Mucosa of stomach (tissue), 1 donor: ENCODE measurements around the gene PLA2G3.

Experiments used
- H3K27me3 ChIP-seq: one replicate; pipeline ENCODE4 v1.7.0; 2013; ENCODE audit warnings: mild to moderate bottlenecking, low read length; ENCODE audit not compliant: control insufficient read depth, insufficient read depth
- H3K36me3 ChIP-seq: one replicate; pipeline ENCODE4 v1.7.0; 2013; ENCODE audit warnings: low read length; ENCODE audit not compliant: control insufficient read depth, insufficient read depth
- H3K4me1 ChIP-seq: one replicate; pipeline ENCODE4 v1.7.0; 2013; ENCODE audit warnings: mild to moderate bottlenecking, low read length; ENCODE audit not compliant: control insufficient read depth, insufficient read depth
- H3K4me3 ChIP-seq: one replicate; pipeline ENCODE4 v1.7.0; 2013; ENCODE audit warnings: low read length
- H3K9ac ChIP-seq: one replicate; pipeline ENCODE4 v1.7.0; 2013; ENCODE audit warnings: mild to moderate bottlenecking, low read length, moderate library complexity
- H3K9me3 ChIP-seq: one replicate; pipeline ENCODE4 v1.7.0; 2013; ENCODE audit warnings: mild to moderate bottlenecking, low read length, moderate library complexity; ENCODE audit not compliant: control insufficient read depth
- donor health status: Pancreatic carcinoma.

The PLA2G3 gene

DNA sequence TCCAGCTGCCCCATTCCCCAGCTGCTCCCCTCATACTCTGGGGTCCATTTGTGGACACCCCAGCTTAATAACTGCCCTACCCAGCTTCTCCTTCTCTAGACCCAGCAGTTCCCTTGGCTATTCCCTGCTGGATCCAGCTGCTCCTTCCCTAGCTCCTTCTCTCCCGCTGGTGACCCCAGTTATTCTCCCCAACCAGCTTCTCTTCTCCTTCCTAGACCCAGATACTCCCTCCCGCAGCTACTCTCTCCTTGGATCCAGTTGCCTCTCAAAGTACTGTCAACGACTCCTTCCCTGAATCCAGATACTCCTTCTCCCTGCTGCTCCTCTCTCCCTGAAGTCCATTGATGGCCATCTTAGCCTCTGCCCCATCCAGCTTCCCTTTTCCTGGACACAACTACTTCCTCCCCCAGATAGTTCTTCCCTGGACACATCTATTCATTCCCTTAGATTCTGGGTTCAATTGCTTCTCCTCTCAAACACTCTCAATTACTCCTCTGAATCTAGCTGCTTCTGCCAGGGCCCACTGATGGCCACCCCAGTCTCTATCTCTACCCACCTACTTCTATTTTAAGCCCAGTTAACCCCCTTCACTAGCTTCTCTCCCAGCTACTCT is 44.6 kb downstream of the PLA2G3 start:
- Histone ChIP-seq H3K9ac (no peak overlapping the region), H3K9me3 (no peaks in the 10 kb centered on the region), H3K36me3 (peaks cover 9% of the 10 kb centered on the region), H3K27me3 (no peaks in the 10 kb centered on the region), H3K4me1 (peaks cover 8% of the 10 kb centered on the region), H3K4me3 (no peak overlapping the region)

DNA sequence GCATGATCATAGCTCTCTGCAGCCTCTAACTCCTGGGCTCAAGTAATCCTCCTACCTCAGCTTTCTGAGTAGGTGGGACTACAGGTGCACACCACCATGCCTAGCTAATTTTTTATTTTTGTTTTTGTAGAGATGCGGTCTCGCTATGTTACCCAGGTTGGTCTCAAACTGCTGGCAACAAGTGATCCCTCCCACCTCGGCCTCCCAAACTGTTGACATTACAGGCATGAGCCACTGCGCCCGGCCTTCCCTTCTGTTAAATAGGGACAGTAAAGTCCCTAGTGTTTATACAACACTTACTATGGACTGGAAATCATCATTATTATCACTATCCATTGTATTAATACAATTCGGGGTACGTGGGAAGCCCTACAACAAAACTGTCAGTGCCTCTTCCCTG is 45.6 kb downstream of the PLA2G3 start:
- no peak overlapping the region for H3K9ac ChIP-seq
- peaks cover 8% of the 10 kb centered on the region for H3K4me1 ChIP-seq
- H3K27me3 ChIP-seq, result no peaks in the 10 kb centered on the region
- H3K4me3 ChIP-seq, result no peak overlapping the region
- no peaks in the 10 kb centered on the region for H3K9me3 ChIP-seq
- H3K36me3 ChIP-seq, result peaks cover 9% of the 10 kb centered on the region

DNA sequence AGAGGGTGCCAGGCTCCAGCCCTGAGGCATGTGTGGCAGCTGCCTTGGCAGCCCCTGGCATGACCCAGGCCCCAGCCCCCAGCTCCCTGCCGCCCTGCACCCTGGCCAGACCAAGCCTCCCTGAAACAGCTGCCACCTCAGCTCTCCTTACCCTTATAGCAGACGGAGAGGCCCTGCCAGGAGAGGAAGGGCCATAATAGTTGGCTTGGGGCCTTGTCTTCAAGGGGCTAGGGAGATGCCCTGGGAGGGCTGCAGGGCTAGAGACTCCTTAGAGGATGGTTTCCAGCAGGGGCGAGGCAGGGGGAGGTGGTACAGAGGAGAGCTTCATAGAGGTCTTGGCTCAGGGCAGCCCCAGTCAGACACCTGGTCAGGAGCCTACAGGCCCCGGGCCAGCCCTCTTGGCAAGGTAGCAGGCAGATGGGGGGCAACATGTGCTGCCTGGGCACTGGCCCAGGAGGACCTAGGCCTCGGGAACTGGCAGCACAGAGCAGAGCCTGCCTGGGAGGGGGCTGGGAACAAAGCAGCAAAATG is 46.2 kb downstream of the PLA2G3 start:
- H3K9ac ChIP-seq, result no peak overlapping the region
- peaks cover 8% of the 10 kb centered on the region for H3K4me1 ChIP-seq
- H3K4me3 ChIP-seq, result no peak overlapping the region
- H3K36me3 ChIP-seq, result peaks cover 9% of the 10 kb centered on the region
- H3K9me3 ChIP-seq, result no peaks in the 10 kb centered on the region
- H3K27me3 ChIP-seq, result no peaks in the 10 kb centered on the region

DNA sequence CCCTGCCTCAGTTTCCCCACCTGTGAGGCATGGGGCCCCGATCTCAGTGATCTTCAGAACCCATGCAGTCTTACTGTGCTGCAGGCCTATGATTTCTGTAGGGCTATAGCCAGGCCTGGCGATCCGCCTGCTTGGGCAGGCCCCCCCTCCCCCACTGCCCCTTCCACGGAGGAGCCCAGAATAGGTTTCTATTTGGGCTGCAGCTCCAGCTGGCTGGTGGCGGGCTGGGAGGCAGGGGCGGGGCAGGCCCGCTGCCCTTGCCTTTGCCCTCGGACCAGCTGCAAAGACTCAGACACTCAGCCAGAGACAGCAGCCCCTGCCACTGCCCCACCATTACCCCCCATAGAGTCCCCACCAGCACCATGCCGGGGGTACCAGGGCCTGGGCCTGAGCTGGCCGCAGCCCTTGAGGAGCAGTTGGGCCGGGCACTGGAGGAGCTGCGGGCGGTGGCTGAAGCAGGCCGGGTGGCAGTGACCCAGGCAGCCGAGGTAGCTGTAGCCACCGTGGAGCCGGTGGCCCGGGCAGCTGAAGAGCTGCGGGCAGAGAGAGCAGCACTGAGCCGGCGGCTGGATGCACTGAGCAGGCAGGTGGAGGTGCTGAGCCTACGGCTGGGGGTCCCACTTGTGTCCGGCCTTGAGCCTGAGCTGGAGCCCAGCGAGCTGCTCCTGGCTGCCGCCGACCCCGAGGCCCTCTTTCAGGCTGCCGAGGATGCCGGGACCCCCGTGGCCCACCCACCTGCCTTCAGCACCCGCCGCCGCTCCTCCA is 47.0 kb downstream of the PLA2G3 start:
- peaks cover 12% of the 10 kb centered on the region for H3K36me3 ChIP-seq
- H3K4me1 ChIP-seq, result peaks cover 5% of the 10 kb centered on the region
- H3K4me3 ChIP-seq, result no peak overlapping the region
- no peaks in the 10 kb centered on the region for H3K9me3 ChIP-seq
- no peak overlapping the region for H3K9ac ChIP-seq
- no peaks in the 10 kb centered on the region for H3K27me3 ChIP-seq

DNA sequence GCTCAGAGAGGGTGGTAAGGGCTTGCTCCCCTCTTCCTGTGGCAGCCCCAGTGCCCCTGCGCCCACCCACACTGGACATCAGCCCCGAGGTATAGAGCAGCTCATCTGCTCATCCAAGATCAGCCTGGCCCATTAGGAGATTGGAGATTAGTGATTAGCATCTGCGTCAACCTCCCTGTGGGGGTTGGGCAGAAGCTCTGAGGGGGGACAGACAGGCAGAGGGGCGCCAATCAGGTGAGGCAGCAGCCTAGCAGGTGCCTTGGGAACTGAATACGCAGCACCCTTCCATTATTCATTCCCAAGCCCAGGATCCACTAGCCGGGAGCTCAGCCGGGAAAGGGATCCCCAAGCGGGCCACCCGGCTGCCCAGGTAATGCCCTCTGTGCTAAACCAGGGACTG is 48.1 kb downstream of the PLA2G3 start:
- Histone ChIP-seq H3K9ac (no peak overlapping the region), H3K9me3 (no peaks in the 10 kb centered on the region), H3K27me3 (no peaks in the 10 kb centered on the region), H3K4me3 (no peak overlapping the region), H3K4me1 (peaks cover under 1% of the 10 kb centered on the region), H3K36me3 (peaks cover 13% of the 10 kb centered on the region)

DNA sequence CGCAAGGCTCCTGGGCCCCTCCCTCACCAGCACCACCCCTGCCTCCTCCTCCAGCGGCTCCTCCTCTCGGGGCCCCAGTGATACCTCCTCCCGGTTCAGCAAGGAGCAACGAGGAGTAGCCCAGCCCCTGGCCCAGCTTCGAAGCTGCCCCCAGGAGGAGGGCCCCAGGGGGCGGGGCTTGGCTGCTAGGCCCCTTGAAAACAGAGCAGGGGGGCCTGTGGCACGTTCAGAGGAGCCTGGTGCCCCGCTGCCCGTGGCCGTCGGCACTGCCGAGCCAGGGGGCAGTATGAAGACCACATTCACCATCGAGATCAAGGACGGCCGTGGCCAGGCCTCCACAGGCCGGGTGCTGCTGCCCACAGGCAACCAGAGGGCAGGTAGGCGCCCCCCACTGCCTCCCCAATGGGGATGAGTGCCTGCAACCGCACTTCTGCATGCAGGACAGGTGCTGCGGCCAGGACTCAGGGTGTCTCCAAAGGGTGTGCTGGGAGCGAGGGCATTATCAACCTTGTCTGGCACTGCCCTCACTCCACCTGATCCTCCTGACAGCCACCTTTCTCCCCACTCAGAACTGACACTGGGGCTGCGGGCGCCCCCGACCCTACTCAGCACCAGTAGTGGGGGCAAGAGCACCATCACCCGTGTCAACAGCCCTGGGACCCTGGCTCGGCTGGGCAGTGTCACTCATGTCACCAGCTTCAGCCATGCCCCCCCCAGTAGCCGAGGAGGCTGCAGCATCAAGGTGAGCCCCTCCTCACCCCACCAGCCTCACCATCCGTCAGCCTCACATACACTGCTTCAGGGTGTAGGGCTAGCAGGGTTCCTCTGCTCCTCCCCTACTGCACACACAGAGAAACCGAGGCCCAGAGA is 49.0 kb downstream of the PLA2G3 start:
- no peaks in the 10 kb centered on the region for H3K9me3 ChIP-seq
- no peak overlapping the region for H3K9ac ChIP-seq
- no peaks in the 10 kb centered on the region for H3K27me3 ChIP-seq
- H3K4me3 ChIP-seq, result no peak overlapping the region
- H3K36me3 ChIP-seq, result peaks cover 13% of the 10 kb centered on the region
- H3K4me1 ChIP-seq, result peaks cover 9% of the 10 kb centered on the region

DNA sequence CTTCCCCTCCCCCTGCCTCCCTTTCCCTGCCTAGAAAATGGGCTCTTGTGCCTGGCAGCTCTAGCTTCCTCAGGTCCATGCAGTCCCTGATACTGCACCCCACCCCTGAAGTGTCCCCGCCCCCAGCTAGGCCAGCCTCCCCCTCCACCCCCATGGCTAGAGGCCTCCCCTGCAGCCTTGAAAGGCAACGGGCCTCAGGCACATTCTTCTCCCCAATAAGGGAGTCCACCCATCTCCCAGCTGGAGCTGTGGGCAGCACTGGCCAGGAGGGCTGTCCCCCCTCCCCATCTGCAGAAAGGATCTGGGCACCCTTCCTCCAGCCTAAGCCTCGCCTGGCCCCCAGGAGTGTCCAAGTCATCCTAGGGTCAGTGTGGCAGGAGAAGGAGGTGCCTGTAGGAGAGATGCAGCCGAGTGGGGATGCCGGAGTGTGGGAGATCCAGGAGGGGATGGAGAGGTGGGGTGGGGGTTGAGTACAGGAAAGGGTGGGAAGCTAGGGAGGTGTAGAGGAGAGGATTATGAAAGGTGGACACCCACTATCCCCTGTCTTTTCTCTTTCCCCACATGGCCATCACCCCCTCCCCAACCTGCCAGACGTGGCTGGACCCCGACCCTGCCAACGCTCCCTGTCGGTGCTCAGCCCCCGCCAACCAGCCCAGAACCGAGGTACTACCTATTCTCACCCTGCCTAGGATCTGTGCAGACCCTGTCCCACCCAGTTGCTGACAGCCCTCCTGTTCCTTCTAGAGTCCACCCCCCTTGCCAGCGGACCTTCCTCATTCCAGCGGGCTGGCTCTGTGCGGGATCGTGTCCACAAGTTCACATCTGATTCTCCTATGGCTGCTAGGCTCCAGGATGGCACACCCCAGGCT is 49.9 kb downstream of the PLA2G3 start:
- Histone ChIP-seq H3K4me3 (no peak overlapping the region), H3K9me3 (no peaks in the 10 kb centered on the region), H3K36me3 (peaks cover 13% of the 10 kb centered on the region), H3K27me3 (no peaks in the 10 kb centered on the region), H3K4me1 (peaks cover 18% of the 10 kb centered on the region), H3K9ac (no peak overlapping the region)

DNA sequence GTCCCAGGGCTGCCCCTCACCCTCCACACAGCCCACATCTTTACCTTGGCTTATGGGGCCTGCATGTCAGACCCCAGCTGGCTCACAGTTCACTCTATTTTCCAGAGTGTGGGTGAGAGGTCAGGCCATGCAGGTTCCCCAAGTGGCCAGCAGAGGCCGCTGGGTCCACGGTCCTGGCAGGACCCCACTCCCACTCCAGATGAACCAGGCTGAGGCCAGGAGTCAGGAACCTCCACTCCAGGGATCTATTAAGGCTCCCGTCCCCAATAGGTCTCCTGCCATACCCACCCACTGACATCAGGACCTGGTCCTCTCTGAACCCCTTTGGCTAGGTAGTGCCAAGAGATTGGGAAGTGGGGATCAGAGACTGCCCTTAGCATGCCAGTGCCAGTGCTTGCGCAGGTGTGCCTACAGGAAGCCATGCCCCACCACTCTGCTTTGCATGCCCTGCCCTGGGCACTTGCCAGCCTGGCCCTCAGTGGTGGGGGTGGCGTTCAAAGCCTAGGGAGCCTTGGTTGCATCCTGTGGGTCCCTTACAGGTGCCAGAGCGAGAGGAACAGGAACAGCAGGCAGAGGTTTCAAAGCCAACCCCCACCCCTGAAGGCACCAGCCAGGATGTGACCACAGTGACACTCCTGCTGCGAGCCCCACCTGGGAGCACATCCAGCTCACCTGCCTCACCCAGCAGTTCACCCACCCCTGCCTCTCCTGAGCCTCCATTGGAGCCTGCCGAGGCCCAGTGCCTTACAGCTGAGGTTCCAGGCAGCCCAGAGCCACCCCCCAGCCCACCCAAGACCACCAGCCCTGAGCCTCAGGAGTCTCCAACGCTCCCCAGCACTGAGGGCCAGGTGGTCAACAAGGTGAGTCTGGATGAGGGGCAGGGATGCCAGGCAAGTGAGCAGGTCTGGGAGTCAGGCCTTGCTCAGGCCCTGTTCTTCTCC is 50.9 kb downstream of the PLA2G3 start:
- Histone ChIP-seq H3K36me3 (peaks cover 13% of the 10 kb centered on the region), H3K4me1 (peaks cover 22% of the 10 kb centered on the region)

DNA sequence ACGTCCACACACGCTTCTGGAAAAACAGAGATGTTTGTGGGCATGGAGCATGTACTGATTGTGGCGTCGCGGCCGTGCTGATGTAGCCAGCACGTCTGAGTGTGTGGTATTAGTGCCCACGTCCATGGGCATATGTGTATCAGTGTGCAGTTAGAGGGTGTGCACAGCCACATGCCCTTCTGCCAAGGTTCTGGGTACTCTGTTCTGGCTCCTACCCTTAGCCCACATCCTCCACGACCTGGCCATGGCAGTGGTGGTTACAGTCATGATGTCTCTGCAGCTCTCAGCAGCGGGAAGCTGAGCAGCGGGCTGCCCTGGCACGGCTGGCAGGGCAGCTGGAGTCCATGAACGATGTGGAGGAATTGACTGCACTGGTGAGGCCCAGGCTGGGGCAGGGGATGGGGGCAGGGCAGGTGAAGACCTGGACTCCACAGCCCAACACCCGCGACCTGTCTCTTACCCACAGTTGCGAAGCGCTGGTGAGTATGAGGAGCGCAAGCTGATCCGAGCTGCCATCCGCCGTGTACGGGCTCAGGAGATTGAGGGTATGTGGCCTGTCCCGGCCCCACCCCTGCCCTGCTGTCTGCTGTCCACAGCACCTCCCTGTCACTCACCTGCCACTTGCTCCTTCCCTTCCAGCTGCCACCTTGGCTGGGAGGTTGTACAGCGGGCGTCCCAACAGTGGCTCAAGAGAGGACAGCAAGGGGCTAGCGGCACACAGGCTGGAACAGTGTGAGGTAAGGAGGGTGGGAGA is 51.9 kb downstream of the PLA2G3 start:
- peaks cover 13% of the 10 kb centered on the region for H3K36me3 ChIP-seq
- H3K4me1 ChIP-seq, result peaks cover 31% of the 10 kb centered on the region
- no peaks in the 10 kb centered on the region for H3K9me3 ChIP-seq
- H3K4me3 ChIP-seq, result no peak overlapping the region
- no peak overlapping the region for H3K9ac ChIP-seq
- H3K27me3 ChIP-seq, result no peaks in the 10 kb centered on the region

More for the DNA sequence above, 50.9 kb downstream of the PLA2G3 start:
- H3K27me3 ChIP-seq, result no peaks in the 10 kb centered on the region
- H3K9me3 ChIP-seq, result no peaks in the 10 kb centered on the region
- no peak overlapping the region for H3K4me3 ChIP-seq
- H3K9ac ChIP-seq, result no peak overlapping the region

DNA sequence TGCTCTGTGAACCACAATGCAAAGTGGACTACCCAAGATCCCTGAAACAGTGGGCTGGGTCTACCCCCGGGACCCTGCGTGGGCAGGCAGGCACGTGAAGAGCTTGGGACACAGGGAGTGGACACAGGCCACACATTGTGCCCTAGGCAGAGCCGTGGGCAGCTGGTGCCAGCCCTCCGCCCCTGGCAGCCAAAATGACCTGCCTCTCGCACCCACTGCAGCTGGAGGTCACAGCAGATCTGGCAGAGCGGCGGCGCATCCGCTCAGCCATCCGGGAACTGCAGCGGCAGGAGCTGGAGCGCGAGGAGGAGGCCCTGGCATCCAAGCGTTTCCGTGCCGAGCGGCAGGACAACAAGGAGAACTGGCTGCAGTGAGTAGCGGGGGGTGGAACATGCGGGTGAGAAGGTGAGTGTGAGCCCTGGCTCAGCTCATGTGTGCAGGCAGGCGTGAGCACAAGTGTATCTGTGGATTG is 52.5 kb downstream of the PLA2G3 start:
- H3K4me1 ChIP-seq, result peaks cover 37% of the 10 kb centered on the region

More for the DNA sequence above, 52.5 kb downstream of the PLA2G3 start:
- no peaks in the 10 kb centered on the region for H3K27me3 ChIP-seq
- H3K36me3 ChIP-seq, result peaks cover 13% of the 10 kb centered on the region
- no peaks in the 10 kb centered on the region for H3K9me3 ChIP-seq
- H3K4me3 ChIP-seq, result no peak overlapping the region
- H3K9ac ChIP-seq, result no peak overlapping the region
